GM18511 (cell line): ENCODE results near the gene UNC93B1.
"Not testable (repeated sequence)": the region's sequence is repeated elsewhere in the genome, so short reads cannot be mapped to it uniquely, and the experiment has no call there.

ENCODE experiments used
- ATAC-seq: cut with Tn5 transposase; IDR thresholded peaks from one replicate; pipeline ENCODE4 v1.9.1; 2021; ENCODE audit warnings: mild to moderate bottlenecking, moderate library complexity; ENCODE audit not compliant: unreplicated experiment

Gene UNC93B1

DNA sequence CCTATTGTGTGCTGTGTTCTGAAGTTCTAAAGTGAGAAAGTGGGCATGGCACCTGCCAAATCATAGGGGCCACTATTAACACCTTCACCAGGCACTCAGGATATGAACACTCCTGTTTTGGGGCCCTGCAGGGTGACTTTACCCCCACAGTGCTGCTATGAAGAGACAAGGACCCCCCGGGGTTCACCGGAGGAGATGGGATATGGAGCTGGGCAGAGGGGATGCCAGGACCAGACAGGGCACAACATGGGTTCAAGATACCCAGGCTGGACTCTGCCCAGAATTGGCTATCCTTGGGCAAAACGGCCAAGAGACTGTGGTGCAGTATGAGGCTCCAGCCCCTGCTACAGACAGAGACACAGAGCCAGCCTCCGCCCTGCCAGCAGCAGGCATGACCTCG, 9.5 kb downstream of the UNC93B1 start:
- not testable (repeated sequence) for ATAC-seq

DNA sequence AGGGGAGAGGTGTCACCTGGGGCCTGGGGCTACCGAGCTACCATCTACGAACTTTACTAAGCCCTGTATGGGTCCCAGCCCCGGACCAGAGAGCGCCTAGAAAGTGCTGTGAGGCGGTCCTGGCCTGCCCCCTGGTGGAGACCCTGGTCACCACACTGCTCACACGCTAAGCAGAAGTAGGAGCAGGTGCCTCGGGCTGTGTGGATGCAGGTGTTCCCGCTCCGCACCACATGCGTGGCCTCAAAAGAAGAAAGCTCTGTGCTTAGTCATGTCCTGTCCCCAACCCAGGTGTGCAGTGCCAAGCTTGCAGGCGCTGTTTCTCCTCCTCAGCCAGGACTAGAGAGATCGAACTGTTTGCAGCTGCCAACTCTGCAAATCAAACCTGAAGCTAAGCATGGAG, 10.1 kb downstream of the UNC93B1 start:
- not testable (repeated sequence) for ATAC-seq

- ATAC-seq = not testable (repeated sequence)
Observed at GRCh38 chr11:67991347-67992121, 12.4 kb downstream of the UNC93B1 start.

DNA sequence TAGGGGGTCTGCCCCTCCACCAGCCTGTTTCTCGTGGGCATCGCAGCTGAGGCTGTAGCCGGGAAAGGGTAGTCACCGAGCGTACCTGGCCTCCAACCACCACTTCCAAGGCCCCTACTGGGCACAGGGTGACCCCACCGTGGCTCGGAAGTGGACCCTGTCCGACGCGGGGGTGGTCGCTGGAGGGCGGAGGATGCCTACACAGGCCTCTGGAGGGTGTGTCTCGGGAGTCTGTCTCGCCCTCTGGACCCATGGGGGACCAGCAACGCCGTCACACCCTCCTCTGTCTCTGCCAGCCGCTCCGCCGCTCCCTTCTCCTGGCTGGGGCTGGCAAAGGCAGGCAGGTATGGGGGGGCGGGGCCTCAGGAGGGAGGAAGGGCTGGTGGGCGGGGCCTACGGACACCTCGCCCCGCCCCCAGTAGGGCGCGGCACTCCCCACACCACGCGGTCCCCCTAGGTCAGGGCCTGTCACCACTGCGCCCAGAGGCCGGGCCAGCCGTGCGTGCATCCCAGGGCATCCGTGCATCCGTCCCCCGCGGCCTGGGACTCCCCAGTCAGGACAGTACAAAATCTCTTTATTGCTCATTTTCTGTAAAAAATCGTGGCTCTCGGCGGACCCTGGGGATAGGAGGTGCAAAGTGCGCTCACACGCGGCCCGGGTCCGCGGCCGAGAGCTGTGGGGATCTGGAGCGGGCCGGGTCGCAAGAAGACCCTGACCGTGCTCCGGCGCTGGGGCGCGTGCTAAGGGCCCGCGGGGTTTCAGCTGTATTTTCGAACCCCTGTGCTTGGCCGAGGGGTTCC, 13.2 kb downstream of the UNC93B1 start:
- not testable (repeated sequence) for ATAC-seq

DNA sequence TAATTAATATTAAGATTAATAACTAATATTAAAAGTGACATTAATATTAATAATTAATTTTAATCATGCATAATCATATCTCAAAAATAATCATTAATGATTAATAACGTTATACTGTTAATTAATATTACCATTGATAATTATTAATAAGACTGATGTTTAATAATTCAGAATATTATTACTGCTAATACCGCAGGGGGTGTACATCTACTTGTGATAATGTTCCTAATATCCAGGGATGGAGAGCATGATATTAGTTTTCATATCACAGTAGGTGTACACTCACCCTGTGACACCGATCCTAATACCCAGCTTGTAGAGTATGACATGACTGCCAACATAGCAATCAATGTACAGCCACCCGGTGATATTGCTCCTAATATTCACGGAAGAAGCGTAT, 18.6 kb downstream of the UNC93B1 start:
- not testable (repeated sequence) for ATAC-seq

DNA sequence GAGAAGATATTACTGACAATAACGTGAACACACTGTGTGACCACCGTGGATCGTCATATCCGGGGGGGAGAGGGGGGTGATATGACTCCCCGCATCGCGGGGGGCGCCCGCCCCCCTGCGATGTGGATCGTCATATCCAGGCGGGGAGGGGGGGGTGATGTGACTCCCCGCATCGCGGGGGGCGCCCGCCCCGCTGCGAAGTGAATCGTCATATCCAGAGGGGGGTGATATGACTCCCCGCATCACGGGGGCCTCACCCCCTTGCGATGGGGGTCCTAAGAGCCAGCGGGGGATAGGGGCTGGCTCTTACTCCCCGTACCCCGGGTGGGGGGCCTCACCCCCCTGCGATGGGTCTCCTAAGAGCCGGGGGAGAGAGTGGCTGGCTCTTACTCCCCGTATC, 19.9 kb downstream of the UNC93B1 start:
- ATAC-seq = no peak

- ATAC-seq = not testable (repeated sequence)
Observed at GRCh38 chr11:67982255-67982857, 21.5 kb downstream of the UNC93B1 start.

DNA sequence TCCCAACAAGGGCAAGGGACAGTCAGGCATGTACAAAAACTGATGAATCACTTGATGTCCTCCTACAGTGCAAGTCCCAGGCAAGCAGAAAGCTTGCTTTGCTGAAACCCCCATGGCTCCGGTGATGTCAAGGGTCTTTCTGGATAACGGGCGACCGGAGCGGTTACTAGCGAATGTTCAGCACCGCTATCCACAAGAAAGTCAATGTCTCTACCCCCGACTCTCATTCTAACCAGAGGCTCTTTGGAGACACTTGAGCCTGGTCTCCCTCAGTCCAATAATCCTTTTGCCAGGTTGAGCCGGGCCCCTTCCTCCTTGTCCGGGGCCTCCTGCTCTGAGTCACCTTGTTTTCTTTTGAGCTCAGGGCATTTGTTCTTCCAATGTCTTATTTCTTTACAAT, 22.7 kb downstream of the UNC93B1 start:
- ATAC-seq = not testable (repeated sequence)

- not testable (repeated sequence) for ATAC-seq
Observed at GRCh38 chr11:67978766-67979418, 25.0 kb downstream of the UNC93B1 start.

DNA sequence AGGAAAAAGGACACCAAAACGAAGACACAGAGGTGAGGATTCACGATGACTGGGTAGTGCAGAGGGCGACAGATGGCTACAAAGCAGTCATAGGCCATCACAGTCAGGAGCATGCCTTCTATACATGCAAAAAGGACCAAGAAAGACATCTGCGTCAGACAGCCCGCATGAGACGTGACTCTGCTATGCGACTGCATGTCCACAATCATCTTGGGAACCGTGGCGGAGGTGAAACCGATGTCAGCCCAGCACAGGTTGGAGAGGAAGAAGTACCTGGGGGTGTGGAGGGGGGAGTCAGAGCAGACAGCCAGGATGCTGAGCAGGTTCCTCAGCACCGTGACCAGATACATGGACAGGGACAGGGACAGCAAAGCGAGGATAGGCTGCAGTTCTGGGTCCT, 29.2 kb downstream of the UNC93B1 start:
- not testable (repeated sequence) for ATAC-seq

- ATAC-seq = not testable (repeated sequence)
Observed at GRCh38 chr11:67965830-67966348, 38.0 kb downstream of the UNC93B1 start.

DNA sequence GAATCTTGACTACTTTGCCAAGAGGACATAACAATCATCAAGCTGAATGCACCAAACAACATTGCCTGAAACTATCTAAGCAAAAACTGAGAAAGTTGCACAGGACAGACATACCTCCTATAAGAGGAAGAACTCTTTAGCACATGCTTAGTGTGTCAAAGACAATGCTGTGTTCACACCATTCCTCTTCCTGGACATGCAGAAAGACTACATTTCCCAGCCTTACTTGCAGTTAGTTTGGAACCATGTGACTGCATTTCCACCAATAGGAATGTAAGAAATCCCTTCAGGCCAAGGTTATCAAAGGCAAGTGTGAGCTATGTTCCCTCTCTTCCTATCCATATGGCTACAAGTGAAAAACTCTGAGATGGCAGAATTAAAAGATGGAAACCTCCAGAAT, 39.2 kb downstream of the UNC93B1 start:
- ATAC-seq = not testable (repeated sequence)

GRCh38 chr11:67963879-67964278, 40.0 kb downstream of the UNC93B1 start:
- ATAC-seq = not testable (repeated sequence)

DNA sequence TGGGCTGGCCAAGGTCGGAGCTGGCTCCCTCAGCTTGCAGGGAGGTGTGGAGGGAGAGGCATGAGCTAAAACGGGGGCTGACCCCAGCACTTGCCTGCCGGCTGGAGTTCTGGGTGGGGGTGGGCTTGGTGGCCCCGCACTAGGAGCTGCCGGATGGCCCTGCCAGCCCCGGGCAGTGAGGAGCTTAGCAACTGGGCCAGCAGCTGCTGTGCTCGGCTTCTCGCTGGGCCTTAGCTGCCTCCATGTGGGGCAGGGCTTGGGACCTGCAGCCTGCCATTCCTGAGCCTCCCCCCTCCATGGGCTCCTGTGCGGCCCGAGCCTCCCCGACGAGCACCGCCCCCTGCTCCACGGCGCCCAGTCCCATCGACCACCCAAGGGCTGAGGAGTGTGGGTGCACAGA, 40.7 kb downstream of the UNC93B1 start:
- not testable (repeated sequence) for ATAC-seq

DNA sequence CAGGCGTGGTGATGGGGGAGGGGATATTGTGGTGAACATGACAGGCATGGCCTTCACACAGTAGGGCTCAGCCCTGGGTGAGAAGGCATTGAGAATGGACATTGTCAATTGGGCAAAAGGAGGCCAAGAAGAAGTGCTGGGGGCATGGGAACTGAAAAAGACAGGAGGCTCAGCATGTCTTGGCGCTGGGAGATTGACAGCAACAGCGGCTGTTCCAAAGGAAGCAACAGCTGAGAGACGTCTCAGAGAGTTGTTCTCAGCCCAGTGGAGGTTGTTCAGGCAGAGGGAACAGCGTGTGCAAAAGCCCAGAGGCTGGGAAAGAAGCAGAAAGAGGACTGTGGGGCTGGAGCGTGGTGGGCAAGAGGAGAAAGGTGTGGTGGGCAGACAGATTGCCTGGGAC, 47.7 kb downstream of the UNC93B1 start:
- not testable (repeated sequence) for ATAC-seq

DNA sequence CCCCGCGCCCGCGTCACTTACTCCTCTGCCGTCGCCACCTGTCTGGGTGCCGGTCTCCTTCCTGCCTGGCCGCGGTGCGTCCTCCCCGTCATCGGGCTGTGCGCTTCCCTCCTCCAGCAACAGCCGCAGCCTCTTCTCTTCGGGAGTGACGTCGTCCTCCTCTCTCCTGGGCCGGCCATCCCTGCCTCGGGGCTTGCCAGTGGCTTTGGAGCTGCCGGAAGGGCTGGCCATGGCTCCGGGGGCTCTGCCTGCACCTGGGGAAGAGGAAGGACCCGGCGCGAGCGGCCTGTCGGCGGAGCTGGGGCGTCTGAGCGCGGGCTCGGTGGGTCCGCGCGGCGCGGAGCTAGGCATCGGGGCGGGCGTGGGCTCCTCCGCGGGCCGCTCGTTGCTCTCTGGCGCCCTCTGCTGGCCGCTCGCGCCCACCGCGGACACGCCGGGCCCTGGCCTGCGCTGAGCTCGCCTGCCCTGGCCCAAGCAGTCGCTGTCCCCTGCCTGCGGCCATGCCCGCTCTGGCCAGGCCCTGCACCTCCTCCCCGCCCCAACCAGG, 48.4 kb downstream of the UNC93B1 start:
- not testable (repeated sequence) for ATAC-seq

DNA sequence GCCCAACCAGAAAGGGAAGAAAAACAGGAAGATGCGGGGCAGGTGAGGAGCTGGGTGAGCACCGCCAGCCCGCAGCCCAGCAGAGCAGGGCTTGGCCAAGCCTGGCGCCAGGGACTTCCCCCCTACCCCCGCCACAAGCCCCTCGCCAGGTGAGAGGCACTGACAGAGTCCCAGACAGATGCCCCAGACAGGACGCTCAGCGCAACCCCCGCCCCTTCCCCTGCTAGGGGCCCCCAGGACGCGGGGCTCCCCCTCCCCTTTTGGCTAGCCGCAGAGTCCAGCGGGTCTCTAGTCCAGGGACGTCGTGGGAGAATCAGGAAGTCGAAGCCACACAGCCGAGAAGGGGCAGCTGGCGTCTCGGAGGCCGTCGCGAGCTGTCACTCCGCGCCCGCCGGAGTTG, 48.9 kb downstream of the UNC93B1 start:
- not testable (repeated sequence) for ATAC-seq

DNA sequence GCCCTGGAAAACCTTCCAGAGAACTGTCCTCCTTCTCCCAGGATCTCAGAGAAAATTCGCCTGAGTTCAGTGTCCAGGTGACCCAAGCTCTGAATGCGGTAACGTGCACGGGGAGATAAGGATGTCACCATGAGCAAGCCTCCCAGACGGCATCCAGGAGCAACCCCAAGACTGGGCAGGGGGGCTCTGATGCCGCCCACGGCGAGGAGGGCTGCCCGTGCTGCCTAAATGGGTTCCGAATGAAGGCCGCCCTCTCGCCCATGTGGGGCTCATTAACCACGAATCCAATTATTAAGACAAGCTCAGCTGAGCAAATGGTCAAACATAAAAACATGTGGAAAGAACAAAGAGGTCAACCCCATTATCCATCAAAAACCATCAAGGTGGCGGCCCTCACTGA, 49.6 kb downstream of the UNC93B1 start:
- ATAC-seq = not testable (repeated sequence)

GRCh38 chr11:67950705-67951104, 53.2 kb downstream of the UNC93B1 start:
- not testable (repeated sequence) for ATAC-seq

DNA sequence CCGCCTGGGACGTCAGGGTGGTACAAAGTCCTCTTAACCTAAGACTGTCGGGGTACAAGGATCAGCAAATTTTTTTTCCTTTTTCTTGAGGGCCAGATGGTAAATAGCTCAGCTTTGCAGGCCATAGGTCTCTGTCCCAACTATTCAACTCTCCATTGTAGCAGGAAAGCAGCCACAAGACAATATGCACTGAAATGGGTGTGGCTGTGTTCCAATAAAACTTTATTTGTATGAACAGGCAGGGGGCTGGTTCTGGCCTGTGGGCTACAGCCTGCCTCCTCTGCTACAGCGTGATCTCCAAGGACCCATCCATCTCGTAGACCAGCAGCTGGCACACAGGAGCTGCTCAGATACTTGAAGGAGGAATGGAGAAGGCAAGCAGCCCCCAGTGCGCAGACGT, 56.1 kb downstream of the UNC93B1 start:
- not testable (repeated sequence) for ATAC-seq
